ENCODE data around the gene FDX2.
"Not testable (repeated sequence)": the region's sequence is repeated elsewhere in the genome, so short reads cannot be mapped to it uniquely, and the experiment has no call there.

FDX2 gene

DNA sequence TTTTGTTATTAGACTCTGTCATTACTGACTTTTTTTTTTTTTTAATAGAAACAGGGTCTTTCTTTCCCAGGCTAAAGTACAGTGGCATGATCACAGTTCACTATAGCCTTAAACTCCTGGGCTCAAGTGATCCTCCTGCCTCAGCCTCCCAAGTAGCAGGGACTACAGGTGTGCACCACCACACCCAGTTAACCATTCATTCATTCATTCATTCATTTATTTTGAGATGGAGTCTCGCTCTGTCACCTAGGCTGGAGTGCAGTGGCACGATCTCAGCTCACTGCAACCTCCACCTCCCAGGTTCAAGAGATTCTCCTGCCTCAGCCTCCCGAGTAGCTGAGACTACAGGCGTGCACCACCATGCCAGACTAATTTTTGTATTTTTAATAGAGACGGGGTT lies 33.8 kb downstream of the FDX2 start:
- not testable (repeated sequence) for DNase-seq

DNA sequence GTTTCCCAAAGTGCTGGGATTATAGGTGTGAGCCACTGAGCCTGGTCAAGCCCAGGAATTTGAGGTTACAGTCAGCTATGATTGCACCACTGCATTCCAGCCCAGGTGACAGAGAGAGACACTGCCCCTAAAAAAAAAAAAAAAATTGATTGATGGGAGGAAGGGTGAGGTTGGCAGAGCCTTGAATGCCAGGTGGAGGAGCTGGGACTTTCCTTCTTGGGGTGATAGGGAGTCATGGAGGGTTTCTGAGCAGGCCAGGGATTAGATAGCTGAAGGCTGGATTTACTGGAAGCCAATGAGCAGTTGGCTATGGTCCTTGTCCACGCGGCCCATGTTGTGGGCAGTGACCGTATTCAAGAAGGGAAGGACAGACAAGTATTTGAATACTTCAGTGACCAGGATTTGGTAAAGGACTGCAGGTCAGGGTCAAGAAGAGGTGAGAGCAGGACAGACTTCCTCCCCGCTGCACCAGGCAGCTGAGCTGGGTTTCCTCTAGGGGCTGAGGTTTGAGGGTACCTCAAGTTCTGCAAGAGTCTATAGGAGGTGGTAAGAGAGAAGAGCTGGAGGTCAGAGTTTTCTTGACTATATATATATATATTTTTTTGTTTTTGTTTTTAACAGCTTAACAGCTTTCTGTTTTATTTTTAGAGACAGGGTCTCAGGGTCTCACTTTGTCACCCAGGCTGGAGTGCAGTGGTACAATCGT lies 35.9 kb downstream of the FDX2 start:
- DNase-seq, result no peak

DNA sequence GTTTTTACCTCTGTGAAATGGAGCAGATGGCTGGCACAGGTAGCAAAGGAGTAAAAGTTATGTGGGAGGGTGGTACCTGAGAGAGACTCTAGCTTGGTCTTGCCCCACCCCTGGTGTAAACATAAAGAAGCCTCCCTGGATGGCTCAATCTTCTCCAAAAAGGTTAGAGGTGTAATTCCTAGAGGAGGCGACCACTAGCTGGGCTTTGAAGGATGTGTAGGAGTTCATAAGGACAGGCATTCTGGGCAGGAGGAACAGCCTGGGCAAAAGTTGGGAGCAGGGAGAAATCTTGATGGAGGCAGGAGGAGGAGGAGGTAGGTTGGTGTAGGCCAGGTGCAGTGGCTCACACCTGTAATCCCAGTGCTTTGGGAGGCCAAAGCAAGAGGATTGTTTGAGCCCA lies 36.9 kb downstream of the FDX2 start:
- DNase-seq, result no peak

GRCh38 chr19:10277795-10278589 lies 37.8 kb downstream of the FDX2 start:
- no peak for DNase-seq

DNA sequence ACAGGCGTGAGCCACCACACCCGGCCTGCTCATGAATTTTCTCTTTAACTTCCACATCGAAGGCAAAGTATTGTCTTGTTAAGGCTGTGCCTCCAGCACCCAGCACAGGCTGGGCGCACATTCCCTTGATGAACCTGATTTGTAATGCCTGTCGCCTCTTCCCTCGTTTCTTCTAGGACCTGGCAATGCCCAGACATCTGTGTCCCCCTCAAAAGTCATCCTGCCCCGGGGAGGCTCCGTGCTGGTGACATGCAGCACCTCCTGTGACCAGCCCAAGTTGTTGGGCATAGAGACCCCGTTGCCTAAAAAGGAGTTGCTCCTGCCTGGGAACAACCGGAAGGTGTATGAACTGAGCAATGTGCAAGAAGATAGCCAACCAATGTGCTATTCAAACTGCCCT lies 41.2 kb downstream of the FDX2 start:
- no peak for DNase-seq

DNA sequence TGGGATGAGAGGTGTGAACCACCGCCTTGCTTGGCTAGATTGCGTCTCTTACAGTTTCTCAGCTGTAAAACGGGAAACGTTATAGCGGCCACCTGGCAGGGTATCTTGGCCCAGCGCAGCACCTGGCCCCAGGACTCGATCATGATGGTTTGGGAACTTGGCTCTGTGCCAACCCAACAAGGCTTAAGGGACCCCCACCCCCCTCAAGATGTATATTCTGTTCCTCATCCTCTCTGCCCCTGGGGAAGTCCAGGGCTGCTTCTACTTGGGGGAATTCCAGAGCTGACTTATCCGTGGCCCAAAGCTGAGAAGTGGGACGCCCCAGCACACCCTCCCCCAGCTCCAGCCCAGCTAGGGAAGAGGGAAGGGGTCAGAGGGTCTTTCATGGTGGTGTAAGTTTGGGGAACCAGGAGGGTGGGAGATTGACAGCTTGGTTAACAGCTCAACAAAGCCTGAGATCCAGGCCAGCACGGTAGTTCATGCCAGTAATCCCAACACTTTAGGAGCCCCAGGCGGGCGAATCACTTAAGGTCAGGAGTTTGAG lies 44.2 kb downstream of the FDX2 start:
- DNase-seq, result peak; percentile 38

DNA sequence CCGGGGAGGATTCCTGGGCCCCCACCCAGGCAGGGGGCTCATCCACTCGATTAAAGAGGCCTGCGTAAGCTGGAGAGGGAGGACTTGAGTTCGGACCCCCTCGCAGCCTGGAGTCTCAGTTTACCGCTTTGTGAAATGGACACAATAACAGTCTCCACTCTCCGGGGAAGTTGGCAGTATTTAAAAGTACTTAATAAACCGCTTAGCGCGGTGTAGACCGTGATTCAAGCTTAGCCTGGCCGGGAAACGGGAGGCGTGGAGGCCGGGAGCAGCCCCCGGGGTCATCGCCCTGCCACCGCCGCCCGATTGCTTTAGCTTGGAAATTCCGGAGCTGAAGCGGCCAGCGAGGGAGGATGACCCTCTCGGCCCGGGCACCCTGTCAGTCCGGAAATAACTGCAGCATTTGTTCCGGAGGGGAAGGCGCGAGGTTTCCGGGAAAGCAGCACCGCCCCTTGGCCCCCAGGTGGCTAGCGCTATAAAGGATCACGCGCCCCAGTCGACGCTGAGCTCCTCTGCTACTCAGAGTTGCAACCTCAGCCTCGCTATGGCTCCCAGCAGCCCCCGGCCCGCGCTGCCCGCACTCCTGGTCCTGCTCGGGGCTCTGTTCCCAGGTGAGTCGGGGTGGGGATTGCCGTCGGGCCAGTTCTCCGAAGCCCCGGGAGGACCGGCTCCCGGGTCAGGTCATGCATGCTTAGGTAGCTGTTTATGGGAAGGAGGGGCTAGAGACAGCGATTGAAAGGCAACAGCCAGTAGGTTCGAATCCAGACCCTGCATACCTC lies 45.0 kb downstream of the FDX2 start, which contains the start of gene ICAM1:
ICAM1 (plus strand) TSS at position 505 of the 779 bp plus-strand sequence; CDS start at position 545, 40 bp downstream.
- DNase-seq, result peak; percentile 76

GRCh38 chr19:10270180-10270615 lies 45.6 kb downstream of the FDX2 start:
- peak; percentile 33 for DNase-seq

DNA sequence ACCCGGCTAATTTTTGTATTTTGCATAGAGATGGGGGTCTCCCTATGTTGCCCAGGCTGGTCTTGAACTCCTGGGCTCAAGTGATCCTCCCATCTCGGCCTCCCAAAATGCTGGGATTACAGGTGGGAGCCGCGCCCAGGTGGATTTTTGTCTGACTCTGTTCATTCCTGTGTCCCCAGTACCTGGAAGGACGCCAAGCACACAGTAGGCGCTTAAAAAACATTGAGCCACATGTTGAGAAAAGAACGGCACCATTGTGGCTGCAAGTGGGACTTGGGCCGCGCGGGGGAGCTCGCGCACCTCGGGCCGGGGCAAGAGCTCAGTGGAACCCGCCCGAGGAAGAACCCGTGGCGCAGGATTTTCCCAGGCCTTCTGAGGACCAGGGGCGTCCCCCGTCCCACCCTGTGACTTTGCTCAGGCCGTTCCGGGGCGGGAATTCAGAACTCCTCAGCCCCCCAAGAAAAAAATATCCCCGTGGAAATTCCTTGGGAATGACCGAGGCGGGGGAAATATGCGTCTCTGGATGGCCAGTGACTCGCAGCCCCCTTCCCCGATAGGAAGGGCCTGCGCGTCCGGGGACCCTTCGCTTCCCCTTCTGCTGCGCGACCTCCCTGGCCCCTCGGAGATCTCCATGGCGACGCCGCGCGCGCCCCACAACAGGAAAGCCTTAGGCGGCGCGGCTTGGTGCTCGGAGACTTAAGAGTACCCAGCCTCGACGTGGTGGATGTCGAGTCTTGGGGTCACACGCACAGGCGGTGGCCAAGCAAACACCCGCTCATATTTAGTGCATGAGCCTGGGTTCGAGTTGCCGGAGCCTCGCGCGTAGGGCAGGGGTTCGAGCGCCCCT lies 46.3 kb downstream of the FDX2 start:
- peak; percentile 81 for DNase-seq

DNA sequence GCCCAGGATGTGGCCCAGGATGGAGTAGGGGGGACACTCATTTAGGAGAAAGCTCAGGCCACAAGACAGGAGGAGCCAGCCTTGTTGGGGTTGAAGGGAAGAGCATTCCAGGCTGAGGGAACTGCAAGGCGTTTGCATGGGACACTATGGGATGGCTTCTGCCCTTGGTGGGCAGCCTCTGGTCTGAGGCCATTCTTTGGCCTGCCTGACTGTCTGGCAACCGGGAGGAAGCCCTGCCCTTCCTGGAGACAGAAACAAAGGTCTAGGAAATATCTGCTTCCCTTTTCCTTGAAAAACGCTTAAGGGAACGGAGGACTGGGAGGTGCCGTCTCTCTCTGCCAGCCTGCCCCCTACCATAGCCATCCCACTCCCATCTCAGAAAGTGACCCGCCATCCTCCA lies 47.7 kb downstream of the FDX2 start:
- DNase-seq, result no peak

GRCh38 chr19:10266706-10267105 lies 49.1 kb downstream of the FDX2 start:
- DNase-seq, result no peak

- DNase-seq, result no peak
Measured at GRCh38 chr19:10262771-10263170, 53.0 kb downstream of the FDX2 start.

GRCh38 chr19:10260141-10260584 lies 55.7 kb downstream of the FDX2 start:
- DNase-seq, result no peak

All from NCI-H69 (cell line).